Colonic mucosa (tissue), 4 donors: ENCODE data around the gene SPTLC3. TPM values are rescaled to one million over a fixed set of nuclear protein-coding genes. Genes with fewer than 3 reads are reported as not detected.

ENCODE experiments used
- DNase-seq: peaks from one replicate; pipeline ENCODE4 v3.0.0-alpha.2; 2020
- H3K27ac ChIP-seq: fragments of 200-600 bp; one replicate; pipeline ENCODE4 v1.8.0; 2021
- H3K27me3 ChIP-seq: fragments of 200-600 bp; one replicate; pipeline ENCODE4 v1.8.0; 2021
- H3K36me3 ChIP-seq: fragments of 200-600 bp; one replicate; pipeline ENCODE4 v1.8.0; 2021
- H3K4me1 ChIP-seq: fragments of 200-600 bp; one replicate; pipeline ENCODE4 v1.8.0; 2021; ENCODE audit warnings: mild to moderate bottlenecking
- H3K4me3 ChIP-seq: fragments of 200-600 bp; one replicate; pipeline ENCODE4 v1.8.0; 2021
- H3K9ac ChIP-seq, 2 donors: one replicate each; pipeline ENCODE4 v1.7.0; 2013; ENCODE audit warnings: control low read depth in 2 of 2, low read depth in 2 of 2, low read length in 2 of 2
- H3K9me3 ChIP-seq: fragments of 200-600 bp; one replicate; pipeline ENCODE4 v1.8.0; 2021
- intact Hi-C: fragments of 100-400 bp; cut with DNase I; formaldehyde crosslinking; loops from one replicate; pipeline ENCODE4 v1.14.1; 2022
- total RNA-seq, 2 donors: library from RNA; stranded (reverse); fragmentation: NEBNext Ultra II Directional in 1 of 2; extraction: Animal tissue kit (Norgen Biotek cat#: 25700) in 1 of 2; gene quantifications; one replicate each; pipeline ENCODE4 v1.2.1, GENCODE V29; 2021
- TF ChIP-seq, protein P1 (sequence below): fragments of 200-600 bp; IDR thresholded peaks from one replicate; pipeline ENCODE4 v1.8.0; 2022; ENCODE audit warnings: antibody characterized with exemption, mild to moderate bottlenecking
- donor health status: healthy.
- donor health status: DM: no; HTN: no; CAD: no.
- donor health status: DM: no; HTN: no; CAD: no.

The SPTLC3 gene
- total RNA-seq, 2 donors from 2014 or later, result 7.0 to 12.5 TPM

DNA sequence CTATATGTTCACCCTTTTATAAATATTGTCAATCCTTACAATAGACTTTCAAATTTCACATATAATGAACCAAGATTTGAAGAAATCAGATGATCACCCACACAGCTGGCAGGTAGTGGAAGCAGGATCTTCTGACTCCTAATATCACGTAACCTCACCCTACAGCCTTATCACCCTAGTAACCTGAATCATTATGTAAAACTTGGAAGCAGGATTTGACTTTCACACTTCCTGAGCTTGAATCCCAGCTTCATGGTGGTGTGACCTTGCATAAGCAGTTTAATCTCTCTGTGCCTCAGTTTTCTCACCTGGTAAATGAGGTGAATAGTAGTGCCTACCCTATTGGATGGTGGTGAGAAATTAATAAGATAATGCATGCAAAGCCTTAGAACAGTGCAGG lies 16.4 kb downstream of the SPTLC3 start:
- Histone ChIP-seq H3K4me3 (no peak overlapping the region), H3K4me1 (no peaks in the 10 kb centered on the region), H3K27ac (no peak overlapping the region), H3K9ac (no peak overlapping the region), H3K36me3 (no peaks in the 10 kb centered on the region), H3K9me3 (no peaks in the 10 kb centered on the region), H3K27me3 (no peaks in the 10 kb centered on the region)
- intact Hi-C loops, result no loop called here
- TF ChIP-seq, protein P1, sequence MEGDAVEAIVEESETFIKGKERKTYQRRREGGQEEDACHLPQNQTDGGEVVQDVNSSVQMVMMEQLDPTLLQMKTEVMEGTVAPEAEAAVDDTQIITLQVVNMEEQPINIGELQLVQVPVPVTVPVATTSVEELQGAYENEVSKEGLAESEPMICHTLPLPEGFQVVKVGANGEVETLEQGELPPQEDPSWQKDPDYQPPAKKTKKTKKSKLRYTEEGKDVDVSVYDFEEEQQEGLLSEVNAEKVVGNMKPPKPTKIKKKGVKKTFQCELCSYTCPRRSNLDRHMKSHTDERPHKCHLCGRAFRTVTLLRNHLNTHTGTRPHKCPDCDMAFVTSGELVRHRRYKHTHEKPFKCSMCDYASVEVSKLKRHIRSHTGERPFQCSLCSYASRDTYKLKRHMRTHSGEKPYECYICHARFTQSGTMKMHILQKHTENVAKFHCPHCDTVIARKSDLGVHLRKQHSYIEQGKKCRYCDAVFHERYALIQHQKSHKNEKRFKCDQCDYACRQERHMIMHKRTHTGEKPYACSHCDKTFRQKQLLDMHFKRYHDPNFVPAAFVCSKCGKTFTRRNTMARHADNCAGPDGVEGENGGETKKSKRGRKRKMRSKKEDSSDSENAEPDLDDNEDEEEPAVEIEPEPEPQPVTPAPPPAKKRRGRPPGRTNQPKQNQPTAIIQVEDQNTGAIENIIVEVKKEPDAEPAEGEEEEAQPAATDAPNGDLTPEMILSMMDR, result no peak
- no peak for DNase-seq

DNA sequence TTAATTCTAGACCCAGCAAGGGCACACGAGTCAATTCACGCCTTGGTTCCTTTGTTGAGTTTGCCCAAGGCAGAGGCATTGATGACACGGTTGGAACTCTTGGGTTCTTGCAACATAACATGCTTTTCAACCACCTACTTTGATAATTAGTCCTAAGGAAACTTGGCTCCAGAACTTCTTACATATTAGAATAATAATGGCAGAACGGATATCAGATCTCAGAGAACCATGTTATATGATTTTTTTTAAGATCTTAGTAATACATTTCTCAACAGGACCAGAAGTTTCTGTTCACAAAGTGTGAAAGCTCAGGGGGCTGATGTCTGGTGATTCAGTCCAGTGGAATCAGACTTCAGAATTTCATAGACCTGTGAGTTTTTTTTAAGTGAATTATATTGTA lies 19.2 kb downstream of the SPTLC3 start:
- Histone ChIP-seq H3K36me3 (no peaks in the 10 kb centered on the region), H3K9ac (no peak overlapping the region), H3K27ac (no peak overlapping the region), H3K9me3 (no peaks in the 10 kb centered on the region), H3K27me3 (no peaks in the 10 kb centered on the region), H3K4me1 (no peaks in the 10 kb centered on the region), H3K4me3 (no peak overlapping the region)
- no peak for DNase-seq
- TF ChIP-seq, protein P1, result no peak
- intact Hi-C loops, result no loop called here

DNA sequence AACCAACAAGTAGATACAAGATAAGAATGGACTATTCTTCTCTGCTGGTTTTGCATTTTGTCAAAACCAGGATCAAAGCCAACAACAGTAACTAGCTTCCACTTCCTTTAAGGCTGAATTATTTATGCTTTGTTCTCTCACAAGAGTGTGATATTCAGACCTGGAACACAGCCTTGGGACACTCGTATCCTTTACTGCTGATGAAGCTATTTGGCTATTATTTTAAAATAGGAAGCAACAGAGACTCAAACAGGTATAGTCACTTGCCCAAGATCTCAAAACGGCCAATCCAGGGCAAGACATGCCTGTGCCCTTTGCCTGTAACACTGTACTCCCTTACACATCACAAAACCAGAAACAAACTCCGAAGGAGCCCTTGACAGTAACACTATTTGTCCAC lies 19.9 kb downstream of the SPTLC3 start:
- Histone ChIP-seq H3K4me3 (no peak overlapping the region), H3K27me3 (no peaks in the 10 kb centered on the region), H3K27ac (no peak overlapping the region), H3K9me3 (no peaks in the 10 kb centered on the region), H3K9ac (no peak overlapping the region), H3K4me1 (no peaks in the 10 kb centered on the region), H3K36me3 (no peaks in the 10 kb centered on the region)
- no peak for DNase-seq
- TF ChIP-seq, protein P1, result no peak
- intact Hi-C loops, result no loop called here

DNA sequence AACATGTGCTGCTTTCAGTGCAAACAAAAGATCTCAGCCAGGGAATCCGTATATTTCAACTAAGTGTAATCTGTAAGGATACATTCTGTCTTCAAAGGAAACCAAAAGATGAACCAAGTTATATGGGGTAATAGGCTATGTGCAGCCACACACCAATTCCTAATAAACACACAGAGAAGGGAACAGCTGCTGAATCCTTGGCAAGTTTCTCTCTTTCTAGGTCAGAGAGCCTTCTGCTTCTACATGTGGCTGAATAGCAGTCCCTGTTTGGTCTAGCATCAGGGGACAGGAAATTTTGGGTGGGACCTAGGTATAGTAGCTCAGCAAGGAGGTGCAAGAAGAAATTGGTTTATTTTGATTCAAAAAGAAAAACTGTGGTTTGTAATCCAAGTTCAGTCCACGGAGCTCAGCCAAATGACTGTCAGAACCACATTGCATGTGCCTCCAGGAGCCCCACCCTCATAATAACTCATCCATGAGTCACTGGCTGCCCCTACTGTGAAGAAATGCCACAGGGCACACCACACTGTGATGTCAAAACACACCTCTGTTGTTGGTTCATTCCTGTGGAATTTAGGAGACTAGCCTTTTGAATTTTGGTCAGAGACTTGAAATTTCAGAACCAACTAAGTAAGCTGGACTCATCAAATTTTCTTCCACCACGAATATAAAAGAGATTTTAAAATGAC lies 21.1 kb downstream of the SPTLC3 start:
- Histone ChIP-seq H3K36me3 (no peaks in the 10 kb centered on the region), H3K9me3 (no peaks in the 10 kb centered on the region), H3K9ac (no peak overlapping the region), H3K27ac (no peak overlapping the region), H3K4me1 (no peaks in the 10 kb centered on the region), H3K27me3 (no peaks in the 10 kb centered on the region), H3K4me3 (no peak overlapping the region)
- intact Hi-C loops, result no loop called here
- DNase-seq, result peak; percentile 22
- TF ChIP-seq, protein P1, result no peak

DNA sequence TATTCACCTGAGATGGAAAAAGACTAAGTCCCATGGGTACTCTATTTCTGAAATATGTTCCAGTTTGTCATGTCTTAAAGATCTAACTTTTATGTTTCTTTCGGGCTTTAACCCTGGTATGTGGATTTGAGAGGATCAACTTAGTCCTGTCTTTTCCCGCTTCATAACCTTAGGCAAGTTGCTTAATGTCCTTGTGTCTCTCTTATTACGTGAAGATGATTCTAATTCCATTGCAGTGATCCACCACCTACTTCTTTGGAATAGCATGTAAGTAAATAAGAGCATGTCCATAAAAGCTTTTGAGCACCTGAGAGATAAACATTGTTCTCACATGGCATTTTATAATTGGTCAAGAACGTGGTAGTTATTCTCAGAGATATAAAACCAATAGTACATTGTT lies 23.0 kb downstream of the SPTLC3 start:
- Histone ChIP-seq H3K27me3 (no peaks in the 10 kb centered on the region), H3K9me3 (no peaks in the 10 kb centered on the region), H3K27ac (no peak overlapping the region), H3K9ac (no peak overlapping the region), H3K4me3 (no peak overlapping the region), H3K4me1 (no peaks in the 10 kb centered on the region), H3K36me3 (no peaks in the 10 kb centered on the region)
- intact Hi-C loops, result no loop called here
- DNase-seq, result no peak
- TF ChIP-seq, protein P1, result no peak
